Mucosa of descending colon (tissue), 3 donors: ENCODE data around the gene UPF1. TPM values are rescaled to one million over a fixed set of nuclear protein-coding genes. Genes with fewer than 3 reads are reported as not detected.

Experiments
- ATAC-seq: fragments of 200-7000 bp; cut with Tn5 transposase; one replicate; pipeline ENCODE4 v1.9.1; 2020; ENCODE audit warnings: mild to moderate bottlenecking, moderate library complexity
- DNase-seq, 3 donors: peaks; one replicate each; pipeline ENCODE4 v3.0.0-alpha.2; 2020
- H3K36me3 ChIP-seq: fragments of 200-600 bp; one replicate; pipeline ENCODE4 v1.8.0; 2021; ENCODE audit warnings: low read depth, mild to moderate bottlenecking
- H3K4me1 ChIP-seq: fragments of 200-600 bp; one replicate; pipeline ENCODE4 v1.8.0; 2021; ENCODE audit warnings: low read depth, mild to moderate bottlenecking
- H3K4me3 ChIP-seq: fragments of 200-600 bp; one replicate; pipeline ENCODE4 v1.8.0; 2021; ENCODE audit warnings: mild to moderate bottlenecking
- H3K9me3 ChIP-seq: fragments of 200-600 bp; one replicate; pipeline ENCODE4 v1.8.0; 2021; ENCODE audit warnings: mild to moderate bottlenecking
- CTCF ChIP-seq: fragments of 200-600 bp; IDR thresholded peaks from one replicate; pipeline ENCODE4 v1.8.0; 2022; ENCODE audit warnings: antibody characterized with exemption, mild to moderate bottlenecking
- intact Hi-C, 2 donors: fragments of 100-400 bp; cut with DNase I in 1 of 2; cut with micrococcal nuclease in 1 of 2; formaldehyde crosslinking; loops; one replicate each; pipeline versions ENCODE4 v1.11.0 to v1.11.1; 2022; cut with DNase I, micrococcal nuclease
- total RNA-seq, 3 donors: library from RNA; stranded (reverse); fragmentation: NEBNext Ultra II Directional in 2 of 3; extraction: Animal tissue kit (Norgen Biotek cat#: 25700) in 2 of 3; gene quantifications; one replicate each; pipeline versions ENCODE4 v1.2.1 to v1.2.4, GENCODE V29; 2021 to 2023
- donor health status: DM: no; HTN: no; CAD: no; lungs with moderate emphysema.
- donor health status: DM: no; HTN: no; CAD: no.
- donor health status: DM: no; HTN: yes; CAD: no.

UPF1 gene
- total RNA-seq, 3 donors from 2014 or later = 79.2 to 87.2 (median 83.4) TPM

- H3K4me1 ChIP-seq = peaks cover 10% of the 10 kb centered on the region
- TF ChIP-seq CTCF = no peak
- no peaks in the 10 kb centered on the region for H3K9me3 ChIP-seq
- intact Hi-C loops = loop anchor here (10.0 kb wide), 2 partner anchors 397 to 407 kb away; no protein-coding TSS in a partner anchor
- DNase-seq (no peak), ATAC-seq (no peak)
- peaks cover 12% of the 10 kb centered on the region for H3K36me3 ChIP-seq
- H3K4me3 ChIP-seq = no peak overlapping the region
Measured at GRCh38 chr19:18851673-18852325, 20.0 kb downstream of the UPF1 start.

- Histone ChIP-seq H3K4me3 (no peak overlapping the region), H3K9me3 (no peaks in the 10 kb centered on the region), H3K36me3 (peaks cover 14% of the 10 kb centered on the region), H3K4me1 (peaks cover 10% of the 10 kb centered on the region)
- TF ChIP-seq CTCF = no peak
- ATAC-seq (no peak), DNase-seq (no peak)
- intact Hi-C loops = loop anchor here (10.0 kb wide), 2 partner anchors 398 to 408 kb away; no protein-coding TSS in a partner anchor
Measured at GRCh38 chr19:18852648-18853047, 20.9 kb downstream of the UPF1 start.

- TF ChIP-seq CTCF = no peak
- intact Hi-C loops = loop anchor here (10.0 kb wide), 2 partner anchors 399 to 409 kb away; no protein-coding TSS in a partner anchor
- peaks cover 16% of the 10 kb centered on the region for H3K36me3 ChIP-seq
- DNase-seq = peak in 1 of 3 donors; percentile 52
- no peaks in the 10 kb centered on the region for H3K9me3 ChIP-seq
- no peak overlapping the region for H3K4me3 ChIP-seq
- peaks cover 7% of the 10 kb centered on the region for H3K4me1 ChIP-seq
- ATAC-seq = no peak
Measured at GRCh38 chr19:18853755-18854427, 22.1 kb downstream of the UPF1 start.

- Histone ChIP-seq H3K36me3 (peaks cover 16% of the 10 kb centered on the region), H3K4me3 (no peak overlapping the region), H3K4me1 (no peaks in the 10 kb centered on the region), H3K9me3 (no peaks in the 10 kb centered on the region)
- ATAC-seq = no peak
- DNase-seq = no peak
- no peak for TF ChIP-seq CTCF
- intact Hi-C loops = loop anchor here (10.0 kb wide), 2 partner anchors 400 to 410 kb away; no protein-coding TSS in a partner anchor
Measured at GRCh38 chr19:18854982-18855381, 23.2 kb downstream of the UPF1 start.

- no peak overlapping the region for H3K4me3 ChIP-seq
- H3K9me3 ChIP-seq = no peaks in the 10 kb centered on the region
- no peak for TF ChIP-seq CTCF
- no peaks in the 10 kb centered on the region for H3K4me1 ChIP-seq
- intact Hi-C loops = loop anchor here (10.0 kb wide), 2 partner anchors 401 to 411 kb away; no protein-coding TSS in a partner anchor
- ATAC-seq = no peak
- no peak for DNase-seq
- peaks cover 19% of the 10 kb centered on the region for H3K36me3 ChIP-seq
Measured at GRCh38 chr19:18855647-18856384, 24.1 kb downstream of the UPF1 start.
